CD4-positive, alpha-beta T cell treated with Interleukin-21 for 1 hour (primary cell): Measurements from ENCODE around the gene MCMBP.
"Not testable (repeated sequence)": the region's sequence is repeated elsewhere in the genome, so short reads cannot be mapped to it uniquely, and the experiment has no call there.

ENCODE experiments used
- DNase-seq: peaks from one replicate; pipeline ENCODE4 v3.0.0-alpha.2; 2020

MCMBP gene

GRCh38 chr10:119872610-119872859 lies at the start of gene MCMBP:
Gene MCMBP (minus strand): TSS chr10:119872843. CDS start chr10:119872584, 259 bp downstream.
- DNase-seq = no peak

- no peak for DNase-seq
These were observed 47.2 kb upstream of the MCMBP start for GRCh38 chr10:119919826-119920225.

GRCh38 chr10:119919271-119919670 lies 46.6 kb upstream of the MCMBP start:
- DNase-seq = no peak

GRCh38 chr10:119917777-119918176 lies 45.1 kb upstream of the MCMBP start:
- no peak for DNase-seq

- DNase-seq = no peak
These were observed 38.0 kb upstream of the MCMBP start for GRCh38 chr10:119910689-119911088.

- no peak for DNase-seq
These were observed 35.5 kb upstream of the MCMBP start for GRCh38 chr10:119908166-119908565.

- DNase-seq = not testable (repeated sequence)
These were observed 35.1 kb upstream of the MCMBP start for GRCh38 chr10:119907695-119908094.

GRCh38 chr10:119903946-119904666 lies 31.5 kb upstream of the MCMBP start:
- no peak for DNase-seq

- no peak for DNase-seq
These were observed 25.9 kb upstream of the MCMBP start for GRCh38 chr10:119898577-119898976.

- no peak for DNase-seq
These were observed 24.5 kb upstream of the MCMBP start for GRCh38 chr10:119896937-119897770.

- DNase-seq = no peak
These were observed 23.5 kb upstream of the MCMBP start for GRCh38 chr10:119896061-119896655.

GRCh38 chr10:119893845-119894427 lies 21.3 kb upstream of the MCMBP start:
- DNase-seq = no peak

GRCh38 chr10:119893074-119893473 lies 20.4 kb upstream of the MCMBP start:
- no peak for DNase-seq

GRCh38 chr10:119892188-119893065 lies 19.8 kb upstream of the MCMBP start, which contains the start of gene SEC23IP:
Gene SEC23IP (plus strand): TSS chr10:119892730. CDS start chr10:119892783, 53 bp downstream.
- DNase-seq = peak; percentile 92

- not testable (repeated sequence) for DNase-seq
These were observed 19.2 kb upstream of the MCMBP start for GRCh38 chr10:119891849-119892187.

- not testable (repeated sequence) for DNase-seq
These were observed 17.7 kb upstream of the MCMBP start for GRCh38 chr10:119890307-119890706.

- not testable (repeated sequence) for DNase-seq
These were observed 16.6 kb upstream of the MCMBP start for GRCh38 chr10:119889201-119889600.

GRCh38 chr10:119888715-119889114 lies 16.1 kb upstream of the MCMBP start:
- DNase-seq = not testable (repeated sequence)

- DNase-seq = not testable (repeated sequence)
These were observed 13.4 kb upstream of the MCMBP start for GRCh38 chr10:119886070-119886469.

- not testable (repeated sequence) for DNase-seq
These were observed 11.4 kb upstream of the MCMBP start for GRCh38 chr10:119883901-119884611.

GRCh38 chr10:119878524-119878923 lies 5.9 kb upstream of the MCMBP start:
- DNase-seq = no peak
